GM23338 (cell line): ENCODE measurements around the gene LIMA1. TPM values are rescaled to one million over a fixed set of nuclear protein-coding genes. Genes with fewer than 3 reads are reported as not detected.

Source experiments
- ATAC-seq: fragments of 200-7000 bp; cut with Tn5 transposase; 3 replicates; pipeline ENCODE4 v1.9.1; 2020
- DNase-seq: peaks from one replicate; pipeline ENCODE4 v3.0.0-alpha.2; 2015; ENCODE audit warnings: low spot score
- H2AFZ ChIP-seq: fragments of 200-600 bp; sonication (generic); 2 replicates; pipeline ENCODE4 v1.8.0; 2016; ENCODE audit warnings: antibody characterized with exemption, mild to moderate bottlenecking, moderate library complexity
- H3F3A ChIP-seq: fragments of 200-600 bp; sonication (generic); replicated peaks from 2 replicates; pipeline ENCODE4 v1.8.0; 2017; ENCODE audit warnings: antibody characterized with exemption, mixed run types, low read depth
- H3K27ac ChIP-seq: fragments of 200-600 bp; sonication (generic); 2 replicates; pipeline ENCODE4 v1.6.1; 2016; ENCODE audit warnings: low read depth
- H3K27me3 ChIP-seq: fragments of 200-600 bp; sonication (generic); 2 replicates; pipeline ENCODE4 v1.8.0; 2016; ENCODE audit warnings: mild to moderate bottlenecking, mixed run types, moderate library complexity; ENCODE audit not compliant: insufficient read depth
- H3K36me3 ChIP-seq: fragments of 200-600 bp; sonication (generic); 2 replicates; pipeline ENCODE4 v1.8.0; 2016; ENCODE audit warnings: mild to moderate bottlenecking; ENCODE audit not compliant: insufficient read depth
- H3K4me1 ChIP-seq: fragments of 200-600 bp; sonication (generic); 2 replicates; pipeline ENCODE4 v1.8.0; 2016; ENCODE audit warnings: mild to moderate bottlenecking, moderate library complexity; ENCODE audit not compliant: insufficient read depth
- H3K4me2 ChIP-seq: fragments of 200-600 bp; sonication (generic); 2 replicates; pipeline ENCODE4 v1.7.1; 2017; ENCODE audit warnings: mixed run types
- H3K4me3 ChIP-seq: fragments of 200-600 bp; sonication (generic); 2 replicates; pipeline ENCODE4 v1.6.1; 2016; ENCODE audit warnings: mixed run types
- H3K79me2 ChIP-seq: fragments of 200-600 bp; sonication (generic); replicated peaks from 2 replicates; pipeline ENCODE4 v1.8.0; 2017; ENCODE audit warnings: mild to moderate bottlenecking; ENCODE audit not compliant: insufficient read depth
- H3K9me2 ChIP-seq: fragments of 200-600 bp; sonication (generic); 2 replicates; pipeline ENCODE4 v1.8.0; 2017; ENCODE audit not compliant: insufficient read depth
- H4K20me1 ChIP-seq: fragments of 200-600 bp; sonication (generic); replicated peaks from 2 replicates; pipeline ENCODE4 v1.8.0; 2017; ENCODE audit warnings: mild to moderate bottlenecking; ENCODE audit not compliant: insufficient read depth
- H3K27ac Mint-ChIP-seq: 2 replicates; pipeline ENCODE4 v1.8.0; 2020; ENCODE audit warnings: inconsistent platforms, mild to moderate bottlenecking, moderate library complexity, mixed read lengths
- H3K27me3 Mint-ChIP-seq: 3 replicates; pipeline ENCODE4 v1.8.0; 2022; ENCODE audit warnings: low read depth, mild to moderate bottlenecking, moderate library complexity, mixed read lengths, inconsistent platforms; ENCODE audit not compliant: insufficient read depth, poor library complexity
- H3K36me3 Mint-ChIP-seq: 3 replicates; pipeline ENCODE4 v1.8.0; 2021; ENCODE audit warnings: low read depth, mild to moderate bottlenecking, inconsistent platforms, moderate library complexity, mixed read lengths
- H3K4me1 Mint-ChIP-seq: 3 replicates; pipeline ENCODE4 v1.8.0; 2020; ENCODE audit warnings: mild to moderate bottlenecking, inconsistent platforms, mixed read lengths
- H3K4me3 Mint-ChIP-seq: 3 replicates; pipeline ENCODE4 v1.8.0; 2021; ENCODE audit warnings: moderate library complexity, mild to moderate bottlenecking, inconsistent platforms, mixed read lengths
- H3K9me3 Mint-ChIP-seq: 3 replicates; pipeline ENCODE4 v1.8.0; 2020; ENCODE audit warnings: moderate library complexity, mild to moderate bottlenecking, inconsistent platforms, mixed read lengths
- CTCF ChIP-seq, 2 experiments: fragments of 200-600 bp in 1 of 2; sonication (generic) in 1 of 2; conservative IDR thresholded peaks; 2 replicates each; pipeline versions ENCODE4 v1.5.1 to v1.6.1; 2016 to 2017; ENCODE audit warnings: antibody characterized with exemption in 2 of 2, low read depth in 2 of 2, mild to moderate bottlenecking in 2 of 2, moderate library complexity in 1 of 2
- ZNF331 ChIP-seq: fragments of 250-450 bp; sonication (Bioruptor Pico); IDR thresholded peaks from 2 replicates; pipeline ENCODE4 v1.5.0; 2020; ENCODE audit warnings: low read depth, mild to moderate bottlenecking, moderate library complexity
- polyA plus RNA-seq: library from polyadenylated mRNA; unstranded; fragments of >200 nt; fragmentation: Nextera tagmentation; extraction: Ambion mirVana; gene quantifications from 2 replicates; pipeline ENCODE4 v1.2.1, GENCODE V29; 2016
- total RNA-seq: library from RNA; depleted of rRNA; stranded (reverse); fragments of >200 nt; shearing (Covaris generic); gene quantifications from 2 replicates; pipeline ENCODE4 v1.2.3, GENCODE V29; 2014
- TF ChIP-seq, protein P1 (sequence below): IDR thresholded peaks from one replicate; pipeline ENCODE4 v1.6.1; 2018; ENCODE audit warnings: antibody characterized with exemption; ENCODE audit not compliant: unreplicated experiment

The LIMA1 gene
- total and polyA plus RNA-seq, 2 experiments from 2014 or later, result 27.7 to 29.6 TPM

GRCh38 chr12:50249464-50250182, 33.7 kb downstream of the LIMA1 start:
- peak; percentile 57 for ATAC-seq
- H3K4me3 ChIP-seq, result no peak overlapping the region
- H3K79me2 ChIP-seq, result no peaks in the 10 kb centered on the region
- no peaks in the 10 kb centered on the region for H3K27me3 ChIP-seq
- H3K36me3 ChIP-seq, result no peaks in the 10 kb centered on the region
- no peak overlapping the region for H3K4me2 ChIP-seq
- no peak for TF ChIP-seq ZNF331 (CRISPR knock-in tag)
- no peak for TF ChIP-seq CTCF (conservative IDR thresholded peaks at IDR 0.05; ENCODE audit: low read depth in 2 of 2)
- no peaks in the 10 kb centered on the region for H4K20me1 ChIP-seq
- Mint-ChIP-seq H3K9me3 (no peaks in the 10 kb centered on the region), H3K4me1 (peaks cover 5% of the 10 kb centered on the region; the same call in 2 of the 3 replicates), H3K36me3 (no peaks in the 10 kb centered on the region), H3K27ac (no peak overlapping the region), H3K27me3 (no peaks in the 10 kb centered on the region), H3K4me3 (no peak overlapping the region)
- no peaks in the 10 kb centered on the region for H3K4me1 ChIP-seq
- H3F3A ChIP-seq, result no peaks in the 10 kb centered on the region
- H3K27ac ChIP-seq, result no peak overlapping the region
- H3K9me2 ChIP-seq, result no peaks in the 10 kb centered on the region
- DNase-seq, result peak; percentile 32
- H2AFZ ChIP-seq, result no peak overlapping the region

- H3K36me3 ChIP-seq, result no peaks in the 10 kb centered on the region
- H3K36me3 Mint-ChIP-seq, result no peaks in the 10 kb centered on the region
- no peaks in the 10 kb centered on the region for H3K27me3 ChIP-seq
- H2AFZ ChIP-seq, result no peak overlapping the region
- DNase-seq (no peak), ATAC-seq (no peak)
- H3K27ac ChIP-seq, result no peak overlapping the region
- H3K9me2 ChIP-seq, result no peaks in the 10 kb centered on the region
- H3K4me2 ChIP-seq, result no peak overlapping the region
- TF ChIP-seq, protein P1, sequence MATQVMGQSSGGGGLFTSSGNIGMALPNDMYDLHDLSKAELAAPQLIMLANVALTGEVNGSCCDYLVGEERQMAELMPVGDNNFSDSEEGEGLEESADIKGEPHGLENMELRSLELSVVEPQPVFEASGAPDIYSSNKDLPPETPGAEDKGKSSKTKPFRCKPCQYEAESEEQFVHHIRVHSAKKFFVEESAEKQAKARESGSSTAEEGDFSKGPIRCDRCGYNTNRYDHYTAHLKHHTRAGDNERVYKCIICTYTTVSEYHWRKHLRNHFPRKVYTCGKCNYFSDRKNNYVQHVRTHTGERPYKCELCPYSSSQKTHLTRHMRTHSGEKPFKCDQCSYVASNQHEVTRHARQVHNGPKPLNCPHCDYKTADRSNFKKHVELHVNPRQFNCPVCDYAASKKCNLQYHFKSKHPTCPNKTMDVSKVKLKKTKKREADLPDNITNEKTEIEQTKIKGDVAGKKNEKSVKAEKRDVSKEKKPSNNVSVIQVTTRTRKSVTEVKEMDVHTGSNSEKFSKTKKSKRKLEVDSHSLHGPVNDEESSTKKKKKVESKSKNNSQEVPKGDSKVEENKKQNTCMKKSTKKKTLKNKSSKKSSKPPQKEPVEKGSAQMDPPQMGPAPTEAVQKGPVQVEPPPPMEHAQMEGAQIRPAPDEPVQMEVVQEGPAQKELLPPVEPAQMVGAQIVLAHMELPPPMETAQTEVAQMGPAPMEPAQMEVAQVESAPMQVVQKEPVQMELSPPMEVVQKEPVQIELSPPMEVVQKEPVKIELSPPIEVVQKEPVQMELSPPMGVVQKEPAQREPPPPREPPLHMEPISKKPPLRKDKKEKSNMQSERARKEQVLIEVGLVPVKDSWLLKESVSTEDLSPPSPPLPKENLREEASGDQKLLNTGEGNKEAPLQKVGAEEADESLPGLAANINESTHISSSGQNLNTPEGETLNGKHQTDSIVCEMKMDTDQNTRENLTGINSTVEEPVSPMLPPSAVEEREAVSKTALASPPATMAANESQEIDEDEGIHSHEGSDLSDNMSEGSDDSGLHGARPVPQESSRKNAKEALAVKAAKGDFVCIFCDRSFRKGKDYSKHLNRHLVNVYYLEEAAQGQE, result no peak
- H3K4me3 Mint-ChIP-seq, result no peak overlapping the region
- no peaks in the 10 kb centered on the region for H3K4me1 ChIP-seq
- H4K20me1 ChIP-seq, result no peaks in the 10 kb centered on the region
- no peak overlapping the region for H3K27ac Mint-ChIP-seq
- no peak overlapping the region for H3K4me3 ChIP-seq
- H3K79me2 ChIP-seq, result no peaks in the 10 kb centered on the region
- peaks cover 5% of the 10 kb centered on the region; the same call in 2 of the 3 replicates for H3K4me1 Mint-ChIP-seq
- no peaks in the 10 kb centered on the region for H3F3A ChIP-seq
- H3K9me3 Mint-ChIP-seq, result no peaks in the 10 kb centered on the region
- no peaks in the 10 kb centered on the region for H3K27me3 Mint-ChIP-seq
These were observed 34.4 kb downstream of the LIMA1 start for GRCh38 chr12:50248883-50249282.
